Cardiac septum (tissue), 1 donor: Measurements from ENCODE around the gene C11orf24. TPM values are rescaled to one million over a fixed set of nuclear protein-coding genes. Genes with fewer than 3 reads are reported as not detected.
"Not testable (repeated sequence)": the region's sequence is repeated elsewhere in the genome, so short reads cannot be mapped to it uniquely, and the experiment has no call there.

Experiments used
- DNase-seq: peaks from one replicate; pipeline ENCODE4 v3.0.0-alpha.2; 2020; ENCODE audit warnings: low spot score
- intact Hi-C: fragments of 100-400 bp; cut with DNase I; formaldehyde crosslinking; loops from one replicate; pipeline ENCODE4 v1.14.0; 2022
- total RNA-seq: library from RNA; stranded (reverse); fragmentation: NEBNext Ultra II Directional; extraction: Animal tissue kit (Norgen Biotek cat#: 25700); gene quantifications from one replicate; pipeline ENCODE4 v1.2.1, GENCODE V29; 2021
- donor health status: DM: no; HTN: no; CAD: no.

C11orf24 gene
- total RNA-seq, 1 donor from 2014 or later, result 45.2 TPM

DNA sequence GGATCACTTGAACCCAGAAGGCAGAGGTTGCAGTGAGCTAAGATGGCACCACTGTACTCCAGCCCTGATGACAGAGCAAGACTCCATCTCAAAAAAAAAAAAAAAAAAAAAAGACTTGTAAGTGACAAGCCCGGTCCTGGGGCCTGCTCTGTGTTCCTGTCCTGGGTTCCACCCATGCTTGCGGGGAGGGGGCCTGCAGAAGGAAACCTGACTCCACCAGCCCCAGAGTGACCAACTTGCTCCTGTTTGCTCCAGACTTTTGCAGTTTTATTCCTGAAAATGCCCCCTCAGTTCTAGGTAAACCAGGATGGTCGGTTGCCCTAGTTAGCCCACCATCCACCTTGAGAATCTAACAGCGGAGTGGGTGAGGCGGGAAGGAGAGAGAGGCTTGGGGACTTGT lies 30.5 kb upstream of the C11orf24 start:
- intact Hi-C loops, result no loop called here
- DNase-seq, result no peak

DNA sequence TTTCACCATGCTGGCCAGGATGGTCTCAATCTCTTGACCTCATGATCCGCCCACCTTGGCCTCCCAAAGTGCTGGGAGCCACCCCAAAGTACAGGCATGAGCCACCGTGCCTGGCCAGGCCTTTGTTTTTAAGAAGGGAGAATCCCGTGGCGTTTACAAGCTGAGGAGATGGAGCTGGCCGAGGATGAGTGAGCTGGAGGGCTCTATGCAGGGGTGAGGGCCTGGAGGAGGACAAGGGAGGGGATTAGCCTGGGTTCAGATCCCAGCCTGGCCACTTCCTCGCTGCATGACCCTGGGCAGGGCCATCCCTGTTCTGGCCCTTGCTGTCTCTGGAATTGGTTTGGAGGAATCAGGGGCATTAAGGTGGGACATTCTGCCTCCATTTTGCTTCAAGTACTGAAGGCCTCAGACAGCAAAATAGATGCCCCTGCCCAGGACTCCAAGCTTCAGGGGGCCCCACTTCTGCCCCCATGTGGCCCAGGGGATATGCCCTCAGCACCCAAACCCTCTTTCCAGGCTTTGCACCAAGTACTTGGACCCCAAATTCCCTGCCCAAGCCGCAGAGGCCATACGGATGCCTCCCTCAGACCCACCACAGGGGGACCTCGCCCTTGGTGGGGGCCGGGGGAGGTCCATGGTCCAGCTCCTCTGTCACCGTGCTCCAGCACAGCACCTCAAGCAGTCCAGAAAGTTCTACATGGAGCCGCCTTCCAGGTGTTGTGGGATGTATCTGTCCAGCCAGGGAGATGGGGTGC lies 28.5 kb upstream of the C11orf24 start:
- no peak for DNase-seq

DNA sequence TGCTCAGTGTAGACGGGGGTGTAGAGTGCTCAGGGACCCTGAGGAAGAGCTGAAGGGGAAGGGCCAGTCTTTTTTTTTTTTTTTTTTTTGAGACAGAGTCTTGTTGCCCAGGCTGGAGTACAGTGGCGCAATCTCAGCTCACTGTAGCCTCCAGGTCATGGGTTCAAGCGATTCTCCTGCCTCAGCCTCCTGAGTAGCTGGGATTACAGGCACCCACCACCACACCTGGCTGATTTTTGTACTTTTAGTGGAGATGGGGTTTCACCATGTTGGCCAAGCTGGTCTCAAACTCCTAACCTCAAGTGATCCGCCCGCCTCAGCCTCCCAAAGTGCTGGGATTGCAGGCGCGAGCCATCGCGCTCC lies 27.7 kb upstream of the C11orf24 start:
- not testable (repeated sequence) for DNase-seq
- intact Hi-C loops, result loop anchor here (5.0 kb wide), 3 partner anchors 83 to 148 kb away; no protein-coding TSS in a partner anchor

More for the DNA sequence above, 28.5 kb upstream of the C11orf24 start:
- intact Hi-C loops, result no loop called here

DNA sequence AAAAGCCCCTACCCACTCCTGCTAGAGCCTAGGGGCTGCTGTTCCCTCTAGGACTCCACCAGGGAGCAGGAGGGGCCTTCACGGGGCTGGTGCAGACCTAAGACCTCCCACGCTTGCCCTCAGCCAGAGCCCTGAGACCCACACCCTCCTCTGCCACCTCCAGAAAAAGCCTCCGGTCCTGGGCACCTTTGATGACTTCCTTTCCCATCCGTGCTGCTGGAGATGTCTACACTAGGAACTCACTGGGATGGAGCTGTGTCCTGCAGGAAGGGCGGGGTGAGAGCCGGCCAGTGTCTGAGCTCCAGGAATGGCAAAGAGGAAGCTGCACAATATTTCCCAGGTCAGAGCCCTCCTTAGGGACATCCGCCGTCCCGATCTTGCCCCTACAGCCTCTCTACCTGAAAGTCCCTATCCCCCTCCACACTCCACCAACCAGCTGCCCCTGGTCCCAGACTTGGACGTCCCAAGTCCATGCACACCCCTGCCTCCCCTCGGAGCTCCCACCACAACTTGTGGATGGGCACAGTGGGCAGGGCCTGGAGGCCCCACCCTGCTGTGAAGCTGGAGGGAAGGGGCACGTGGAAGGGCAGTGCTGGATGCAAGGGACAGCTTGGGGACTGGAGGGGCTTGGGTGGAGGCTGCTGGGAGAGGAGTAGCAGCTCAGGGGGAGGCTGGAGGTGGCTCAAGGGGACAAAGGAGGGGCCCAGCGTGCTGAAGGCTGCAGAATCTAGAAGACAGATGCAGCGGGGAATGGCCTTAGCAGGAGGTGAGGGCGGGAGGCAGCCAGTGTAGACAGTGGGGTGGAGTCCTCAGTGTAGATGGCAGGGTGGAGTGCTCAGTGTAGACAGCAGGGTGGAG lies 27.1 kb upstream of the C11orf24 start:
- intact Hi-C loops, result loop anchor here (5.0 kb wide), 3 partner anchors 83 to 148 kb away; no protein-coding TSS in a partner anchor
- peak; percentile 70 for DNase-seq

DNA sequence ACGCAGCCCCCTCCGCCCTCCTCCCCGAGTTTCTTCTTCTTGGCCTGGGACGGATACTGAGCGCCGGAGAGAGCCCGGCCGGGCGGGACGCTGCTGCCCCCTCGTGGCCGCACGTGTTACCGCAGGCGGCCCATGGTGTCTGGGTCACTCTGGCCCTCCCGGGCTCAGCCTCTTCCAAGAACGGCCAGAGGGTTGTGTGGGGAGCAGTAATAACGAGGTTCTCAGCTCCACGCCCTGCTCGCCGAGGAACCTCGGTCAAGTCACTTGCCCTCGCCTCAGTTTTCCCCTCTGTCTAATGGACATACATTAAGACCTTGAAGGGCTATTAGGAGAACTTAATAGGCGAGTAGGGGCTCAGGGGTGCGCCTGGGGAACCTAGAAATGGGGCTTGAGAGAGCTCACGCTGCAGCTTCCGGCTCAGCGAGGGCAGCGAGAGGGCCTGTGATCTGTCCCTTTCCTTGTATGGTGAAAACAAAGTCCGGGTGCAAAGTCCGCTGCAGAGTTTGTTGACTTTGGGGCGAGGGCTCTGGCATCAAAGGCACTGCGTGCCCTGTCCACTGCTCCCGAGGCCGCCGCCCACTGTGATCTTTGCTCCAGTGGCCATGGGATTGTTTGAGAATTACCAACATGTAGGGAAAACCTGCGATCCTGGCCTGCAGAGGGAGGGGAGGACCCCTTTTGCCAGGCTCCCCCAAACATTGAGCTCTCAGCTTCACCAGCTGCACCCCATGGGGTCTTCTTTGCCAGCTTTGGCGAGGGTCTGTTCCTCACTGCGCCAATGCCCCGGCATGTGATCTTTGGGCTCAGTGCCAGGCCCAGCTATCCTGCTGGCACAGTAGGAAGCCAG lies 26.3 kb upstream of the C11orf24 start:
- intact Hi-C loops, result loop anchor here (1.0 to 5.0 kb wide), 4 partner anchors 41 to 149 kb away; no protein-coding TSS in a partner anchor
- DNase-seq, result peak; percentile 92

DNA sequence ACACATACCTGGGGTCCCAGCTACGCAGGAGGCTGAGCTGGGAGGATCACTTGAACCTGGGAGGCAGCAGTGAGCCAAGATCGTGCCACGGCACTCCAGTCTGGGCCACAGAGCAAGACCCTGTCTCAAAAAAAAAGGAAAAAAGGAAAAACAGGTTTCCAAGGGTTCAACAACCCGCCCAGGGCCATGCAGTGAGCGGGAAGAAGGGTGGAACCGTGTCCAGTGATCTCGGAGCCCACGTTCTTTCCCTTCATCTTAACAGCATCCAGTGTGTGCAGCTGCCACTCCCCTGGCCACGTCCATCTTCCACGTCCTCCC lies 25.7 kb upstream of the C11orf24 start:
- intact Hi-C loops, result loop anchor here (1.0 to 5.0 kb wide), 4 partner anchors 40 to 150 kb away; no protein-coding TSS in a partner anchor
- no peak for DNase-seq

DNA sequence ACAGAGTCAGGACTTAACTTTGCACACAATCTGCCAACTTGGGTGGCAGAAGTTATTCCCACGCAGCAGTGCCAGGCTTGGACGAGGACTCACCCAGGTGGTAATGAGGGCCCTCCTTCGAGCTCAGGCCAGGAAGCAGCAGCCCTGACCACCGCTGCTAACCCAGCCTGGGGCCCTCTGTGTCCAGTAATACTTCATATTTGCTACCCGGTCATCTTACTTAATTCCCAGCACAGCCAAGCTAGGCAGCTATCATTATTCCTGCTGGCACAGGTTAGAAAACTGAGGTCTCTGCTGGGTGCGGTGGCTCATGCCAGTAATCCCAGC lies 25.2 kb upstream of the C11orf24 start:
- peak; percentile 33 for DNase-seq
- intact Hi-C loops, result loop anchor here (1.0 to 5.0 kb wide), 4 partner anchors 40 to 150 kb away; no protein-coding TSS in a partner anchor

DNA sequence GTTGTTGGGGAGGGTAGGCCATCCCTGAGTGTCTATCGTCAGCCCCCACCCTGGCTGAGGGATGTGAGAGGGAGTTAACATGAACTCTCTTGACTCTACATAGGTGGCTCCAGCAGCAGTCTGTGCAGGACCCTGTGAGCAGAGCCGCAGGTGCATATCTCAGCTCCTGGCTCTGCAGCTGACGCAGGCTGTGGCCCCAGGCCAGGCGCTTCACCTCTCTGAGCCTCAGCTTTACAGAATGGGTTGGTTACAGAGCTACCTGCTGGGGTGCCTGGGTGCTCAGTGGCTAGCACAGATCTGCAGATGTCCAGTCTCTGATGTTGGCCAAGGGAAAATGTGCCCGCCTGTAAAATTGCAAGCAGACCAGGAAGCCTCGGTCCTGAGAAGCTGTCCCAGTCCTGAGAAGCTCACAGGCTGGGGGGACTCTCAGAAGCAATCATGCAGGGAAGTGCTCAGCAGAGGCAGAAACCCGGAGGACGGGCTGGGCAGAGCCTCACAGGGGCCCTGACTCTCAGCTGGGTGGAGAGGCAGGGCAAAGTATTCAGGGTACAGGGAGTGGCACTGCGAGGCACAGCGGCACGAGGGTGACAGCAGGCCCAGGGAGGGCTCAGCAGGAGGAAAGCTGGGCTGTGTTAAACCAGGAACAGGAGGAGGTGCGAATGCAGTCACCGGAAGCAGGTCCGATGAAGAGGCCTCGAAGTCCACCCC lies 24.7 kb upstream of the C11orf24 start:
- intact Hi-C loops, result loop anchor here (1.0 to 5.0 kb wide), 4 partner anchors 39 to 151 kb away; no protein-coding TSS in a partner anchor
- DNase-seq, result peak; percentile 53

DNA sequence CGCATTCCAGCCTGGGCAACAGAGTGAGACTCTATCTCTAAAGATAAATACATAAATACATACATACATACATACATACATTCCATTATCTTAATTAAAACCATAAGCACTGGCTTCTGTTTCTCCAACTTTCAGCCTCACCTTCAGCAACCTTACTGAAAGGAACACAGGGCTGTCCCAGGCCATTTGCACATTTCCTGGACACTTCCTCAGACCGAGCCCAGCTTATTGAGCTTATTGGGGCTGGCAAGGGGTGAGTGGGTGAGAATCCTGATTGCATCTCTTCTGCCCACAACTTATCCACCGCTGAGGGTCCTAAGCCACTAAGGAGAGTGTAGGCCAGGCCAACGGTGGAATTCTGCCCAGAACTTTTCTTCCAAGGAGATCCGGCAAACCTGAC lies 24.2 kb upstream of the C11orf24 start:
- peak; percentile 15 for DNase-seq
- intact Hi-C loops, result loop anchor here (5.0 kb wide), 3 partner anchors 86 to 151 kb away; no protein-coding TSS in a partner anchor

DNA sequence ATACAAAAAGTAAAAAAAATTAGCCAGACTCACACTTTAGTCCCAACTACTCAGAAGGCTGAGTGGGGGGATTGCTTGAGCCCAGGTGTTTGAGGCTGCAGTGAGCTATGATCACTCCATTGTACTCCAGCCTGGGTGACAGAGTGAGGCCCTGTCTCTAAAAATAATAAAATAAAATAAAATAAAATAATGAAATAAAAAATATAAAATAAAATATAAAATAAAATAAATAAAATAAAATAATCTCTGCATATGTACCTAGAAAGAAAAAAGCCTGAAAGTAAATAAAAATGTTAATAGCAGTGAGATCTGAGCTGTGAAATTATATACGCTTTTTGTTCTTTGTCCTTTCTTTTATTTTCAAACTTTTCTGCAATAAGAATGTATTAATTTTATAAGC lies 23.5 kb upstream of the C11orf24 start:
- DNase-seq, result no peak
- intact Hi-C loops, result loop anchor here (5.0 kb wide), 3 partner anchors 87 to 152 kb away; no protein-coding TSS in a partner anchor

DNA sequence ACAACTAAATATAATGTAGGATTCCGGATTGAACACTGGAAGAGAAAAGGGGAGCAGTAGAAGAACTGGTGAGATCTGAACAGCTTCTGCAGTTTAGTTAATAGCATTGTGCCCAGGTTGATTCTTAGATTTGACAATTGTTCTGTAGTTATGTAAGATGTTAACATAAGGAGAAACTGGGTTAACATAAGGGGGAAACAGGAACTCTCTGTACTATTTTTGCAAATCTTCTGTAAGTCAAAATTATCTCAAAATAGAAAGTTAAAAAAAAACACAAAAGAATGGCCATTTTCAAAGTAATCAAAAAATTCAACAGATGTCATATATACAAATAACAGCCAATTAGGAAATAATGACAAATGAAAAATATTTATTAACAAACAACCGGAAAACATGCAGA lies 21.9 kb upstream of the C11orf24 start:
- no peak for DNase-seq
- intact Hi-C loops, result no loop called here

DNA sequence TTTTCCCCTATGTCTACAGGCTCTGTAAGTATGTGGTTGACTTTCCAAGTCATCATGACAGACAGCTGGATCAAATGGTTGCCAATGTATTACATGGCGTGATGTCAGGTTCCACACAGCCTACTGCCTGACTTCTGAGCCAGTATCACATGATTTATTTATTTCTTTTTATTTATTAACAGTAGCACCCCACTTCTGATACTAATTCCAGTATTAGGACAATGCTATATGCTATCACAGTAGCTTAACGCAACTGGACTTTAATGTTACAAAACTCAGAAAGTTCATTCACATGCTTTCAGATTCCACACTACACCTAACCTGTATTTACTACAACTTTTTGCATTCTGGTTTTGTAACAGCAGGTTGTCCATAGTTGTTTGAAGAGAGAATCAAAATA lies 17.7 kb upstream of the C11orf24 start:
- intact Hi-C loops, result no loop called here

DNA sequence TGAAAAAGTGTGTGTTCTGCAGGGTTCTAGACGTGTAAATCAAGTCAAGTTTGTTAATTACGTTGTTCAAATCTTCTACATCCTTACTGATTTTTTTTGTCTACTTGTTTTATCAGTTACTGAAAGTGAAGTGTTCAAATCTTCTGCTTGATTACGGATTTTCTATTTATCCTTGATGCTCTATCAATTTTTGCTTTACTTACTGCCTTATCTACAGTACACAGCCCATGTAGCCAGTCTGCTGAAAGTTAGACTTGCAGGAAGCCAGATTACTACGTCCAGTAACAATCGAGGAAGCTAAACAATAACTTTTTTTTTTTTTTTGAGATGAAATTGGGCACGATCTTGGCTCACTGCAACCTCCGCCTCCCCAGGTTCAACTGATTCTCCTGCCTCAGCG lies 15.6 kb upstream of the C11orf24 start:
- intact Hi-C loops, result no loop called here
- DNase-seq, result no peak

More for the DNA sequence above, 17.7 kb upstream of the C11orf24 start:
- DNase-seq, result no peak

DNA sequence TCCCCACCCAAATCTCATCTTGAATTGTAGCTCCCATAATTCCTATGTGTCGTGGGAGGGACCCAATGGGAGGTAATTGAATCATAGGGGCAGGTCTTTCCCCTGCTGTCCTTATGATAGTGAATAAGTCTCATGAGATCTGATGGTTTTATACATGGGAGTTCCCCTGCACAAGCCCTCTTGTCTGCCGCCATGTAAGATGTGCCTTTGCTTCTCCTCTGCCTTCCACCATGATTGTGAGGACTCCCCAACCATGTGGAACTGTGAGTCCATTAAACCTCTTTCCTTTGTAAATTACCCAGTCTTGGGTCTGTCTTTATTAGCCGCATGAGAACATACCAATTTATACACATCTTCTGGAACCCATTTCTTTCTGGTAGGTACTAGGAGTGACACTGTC lies 12.8 kb upstream of the C11orf24 start:
- intact Hi-C loops, DNase-seq: not testable (repeated sequence)

DNA sequence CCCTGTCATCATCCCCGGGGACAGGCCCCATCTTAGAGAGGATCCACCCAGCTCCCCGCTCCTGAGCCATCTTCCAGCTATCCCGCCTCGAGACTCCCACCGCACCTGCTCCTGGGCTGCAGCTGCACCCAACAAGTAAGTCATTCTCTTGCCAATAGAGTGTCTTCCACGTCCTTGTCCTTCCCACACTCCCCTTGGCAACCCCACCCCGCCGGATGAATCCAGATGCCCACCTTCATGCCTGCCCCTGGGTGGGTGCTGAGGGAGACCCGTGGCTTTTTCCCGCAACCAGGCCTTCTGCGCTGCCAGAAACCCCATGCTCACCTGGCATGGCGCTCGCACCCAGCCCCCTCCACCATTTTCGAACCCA lies 11.1 kb upstream of the C11orf24 start:
- DNase-seq, result peak; percentile 51
- intact Hi-C loops, result no loop called here

DNA sequence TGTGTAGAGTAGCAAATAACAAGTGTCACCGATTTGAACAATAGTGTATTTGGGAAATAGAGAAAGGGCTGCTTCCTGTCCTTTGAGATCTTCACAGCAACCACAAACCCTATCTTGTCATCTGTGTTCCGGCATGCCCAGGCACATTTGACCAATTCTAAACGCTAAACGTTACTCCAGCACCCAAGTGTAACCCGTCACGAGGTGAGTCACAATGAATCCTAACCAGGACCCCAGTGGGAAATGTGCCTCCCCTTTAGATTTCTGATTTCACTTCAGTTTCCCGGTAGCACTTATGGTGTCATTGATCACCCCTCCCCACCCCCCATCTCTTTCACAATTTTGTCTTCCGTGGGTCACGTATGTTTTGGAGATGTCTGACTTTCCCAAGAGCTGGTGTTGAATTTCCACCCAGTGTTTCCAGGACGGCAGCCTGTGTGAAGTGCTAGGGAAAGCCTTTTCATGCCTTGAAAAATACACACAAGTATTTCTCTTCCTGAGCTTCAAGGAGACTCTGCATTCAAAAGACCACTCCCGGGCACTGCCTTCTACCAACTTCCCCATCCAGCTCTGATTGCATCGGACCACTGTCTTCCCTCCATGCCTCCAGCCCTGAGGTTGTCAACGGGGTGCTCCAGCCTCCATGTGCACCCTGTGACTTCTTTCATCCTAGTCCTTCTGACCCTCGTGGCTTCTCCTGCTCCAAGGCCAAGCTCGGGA lies 10.5 kb upstream of the C11orf24 start:
- intact Hi-C loops, result no loop called here
- peak; percentile 69 for DNase-seq

DNA sequence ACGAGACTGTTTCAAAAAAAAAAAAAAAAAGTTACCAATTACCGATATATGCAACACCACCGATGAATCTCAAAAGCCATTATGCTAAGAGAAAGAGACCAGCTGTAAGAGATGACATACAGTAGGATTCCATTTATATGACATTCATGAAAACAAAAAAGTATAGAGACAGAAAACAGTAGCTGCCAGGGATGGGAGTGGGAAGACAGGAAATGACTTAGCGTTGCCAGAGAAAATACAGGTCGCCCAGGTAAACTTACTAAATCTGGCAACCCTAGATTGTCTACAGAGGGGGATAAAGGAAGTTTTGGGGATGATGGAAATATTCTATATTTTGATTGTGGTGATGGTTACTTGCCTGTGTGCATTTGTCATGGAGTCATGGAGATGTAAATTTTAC lies 7.9 kb upstream of the C11orf24 start:
- no peak for DNase-seq
- intact Hi-C loops, result no loop called here

DNA sequence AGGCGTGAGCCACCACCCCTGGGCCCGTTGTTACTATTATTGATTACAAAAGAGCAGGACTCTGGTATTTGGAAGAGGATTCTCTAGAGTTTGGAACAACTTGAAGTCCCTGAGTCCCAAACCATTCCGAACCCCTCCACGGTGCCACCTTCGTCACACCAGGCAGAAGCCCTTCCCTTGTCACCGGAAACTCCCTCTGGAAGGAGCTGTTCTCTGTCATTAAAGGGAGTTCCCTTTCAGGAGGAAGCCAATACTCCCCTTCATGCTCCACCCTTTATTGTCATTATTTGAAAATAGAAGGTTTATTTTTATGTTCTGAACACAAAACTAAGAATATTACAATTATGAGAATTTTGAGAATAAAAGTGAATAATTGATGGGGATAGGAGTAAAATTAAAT lies 5.1 kb upstream of the C11orf24 start:
- intact Hi-C loops, result no loop called here
- peak; percentile 58 for DNase-seq
